Esophagus squamous epithelium (tissue), 4 donors: ENCODE measurements around the gene RNF6.

Source experiments
- CTCF ChIP-seq, 6 experiments: fragments of 450-650 bp in 4 of 6; fragments of 200-600 bp in 2 of 6; sonication (generic) in 2 of 6; IDR thresholded peaks; one replicate each; pipeline ENCODE4 v1.5.1; 2016 to 2019; ENCODE audit warnings: antibody characterized with exemption in 6 of 6, mild to moderate bottlenecking in 4 of 6, moderate library complexity in 4 of 6
- POLR2A ChIP-seq, 4 donors: fragments of 450-650 bp; IDR thresholded peaks; one replicate each; pipeline ENCODE4 v1.6.1; 2017; ENCODE audit warnings: antibody characterized with exemption in 4 of 4, mild to moderate bottlenecking in 4 of 4, moderate library complexity in 3 of 4

- no peak for TF ChIP-seq POLR2A (IDR thresholded peaks at IDR 0.05)
- TF ChIP-seq CTCF (IDR thresholded peaks at IDR 0.05): no peak
These were observed 58.3 kb downstream of the RNF6 start for GRCh38 chr13:26163812-26164211.
